ENCODE measurements around the gene FOXRED2. TPM values are rescaled to one million over a fixed set of nuclear protein-coding genes. Genes with fewer than 3 reads are reported as not detected.

The FOXRED2 gene
- total and polyA plus RNA-seq, 4 experiments from 2014 or later = 2.7 to 8.5 (median 7.3) TPM; not detected in 1

- Histone ChIP-seq H3K9me3 (ENCODE audit: control insufficient read depth in 1 of 2, low read length in 2 of 2) (no peaks in the 10 kb centered on the region), H3K4me3 (ENCODE audit: low read length in 2 of 2) (peak within 1 kb of the TSS; percentile 80 to 86), H3K27ac (ENCODE audit: low read depth, low read length) (peak within 1 kb of the TSS; percentile 80), H3K36me3 (ENCODE audit: insufficient read depth, low read length) (peaks cover 23% of the 10 kb centered on the region), H3K4me1 (ENCODE audit: insufficient read depth, low read length) (peaks cover 22% of the 10 kb centered on the region), H3K27me3 (ENCODE audit: insufficient read depth, low read length) (no peaks in the 10 kb centered on the region)
- ChIA-PET CTCF (ENCODE audit: partially characterized antibody) (interaction anchor here (3.2 to 3.5 kb wide), 2 partner anchors 11 to 181 kb away, joined by 13 to 16 read pairs; no protein-coding TSS in a partner anchor), POLR2A (ENCODE audit: partially characterized antibody) (interaction anchor here (0.6 to 2.8 kb wide), 30 partner anchors 9 to 833 kb away, joined by 3 to 33 read pairs (median 5); partner anchors contain the start of genes APOL2, APOL6, EIF3D and MYH9)
- Mint-ChIP-seq H3K27ac (peak within 1 kb of the TSS; percentile 93 to 100 (median 99)), H3K27me3 (peaks cover 0 to 3% of the 10 kb centered on the region in 2 donors), H3K4me3 (peak within 1 kb of the TSS; percentile 90 to 100 (median 98)), H3K9me3 (no peaks in the 10 kb centered on the region), H3K36me3 (peaks cover 9 to 25% of the 10 kb centered on the region in 2 donors), H3K4me1 (peaks cover 12 to 31% (median 17%) of the 10 kb centered on the region in 4 donors)
- intact Hi-C loops (cut with micrococcal nuclease) = loop anchor here (1.0 to 10.0 kb wide), 6 partner anchors 26 to 417 kb away; partner anchors contain the start of genes EIF3D and FOXRED2
- peak; percentile 97 to 99 (median 97) for DNase-seq
Measured at GRCh38 chr22:36481393-36482168, 25.3 kb downstream of the FOXRED2 start, which contains the start of gene TXN2. Gene TXN2 (minus strand): TSS chr22:36481640. CDS start chr22:36480837, 803 bp downstream.

- peak in 1 of 5 donors; percentile 47 for DNase-seq
- peaks cover 28% of the 10 kb centered on the region for H3K36me3 ChIP-seq (ENCODE audit: insufficient read depth, low read length)
- H3K36me3 Mint-ChIP-seq = peaks cover 12 to 30% of the 10 kb centered on the region in 2 donors
- peaks cover 22% of the 10 kb centered on the region for H3K4me1 ChIP-seq (ENCODE audit: insufficient read depth, low read length)
- peaks cover 12 to 31% (median 17%) of the 10 kb centered on the region in 4 donors for H3K4me1 Mint-ChIP-seq
- intact Hi-C loops (cut with micrococcal nuclease) = loop anchor here (1.0 to 10.0 kb wide), 5 partner anchors 26 to 416 kb away; partner anchors contain the start of genes EIF3D and FOXRED2
- no peaks in the 10 kb centered on the region for H3K9me3 ChIP-seq (ENCODE audit: control insufficient read depth in 1 of 2, low read length in 2 of 2)
- H3K27me3 ChIP-seq (ENCODE audit: insufficient read depth, low read length) = no peaks in the 10 kb centered on the region
- peak overlapping the region; percentile 93 to 100 (median 99) for H3K27ac Mint-ChIP-seq
- peaks cover 0 to 3% of the 10 kb centered on the region in 2 donors for H3K27me3 Mint-ChIP-seq
- H3K27ac ChIP-seq (ENCODE audit: low read depth, low read length) = peak overlapping the region; percentile 80
- no peaks in the 10 kb centered on the region for H3K9me3 Mint-ChIP-seq
- CTCF ChIA-PET (ENCODE audit: partially characterized antibody) = interaction anchor here (3.2 to 3.5 kb wide), 2 partner anchors 10 to 180 kb away, joined by 13 to 16 read pairs; no protein-coding TSS in a partner anchor
- POLR2A ChIA-PET (ENCODE audit: partially characterized antibody) = interaction anchor here (0.9 to 2.8 kb wide), 22 partner anchors 10 to 833 kb away, joined by 3 to 33 read pairs (median 7); partner anchors contain the start of genes APOL2, APOL6, EIF3D and MYH9
- H3K4me3 Mint-ChIP-seq = peak overlapping the region; percentile 90 to 100 (median 98)
- H3K4me3 ChIP-seq (ENCODE audit: low read length in 2 of 2) = peak overlapping the region; percentile 80 to 86
Measured at GRCh38 chr22:36480941-36481392, 25.9 kb downstream of the FOXRED2 start.

GRCh38 chr22:36478966-36479365 lies 27.9 kb downstream of the FOXRED2 start:
- CTCF ChIA-PET (ENCODE audit: partially characterized antibody) = interaction anchor here (1.8 kb wide), 1 partner anchor 8 kb away, joined by 5 read pairs; no protein-coding TSS in a partner anchor
- Histone ChIP-seq H3K9me3 (ENCODE audit: control insufficient read depth in 1 of 2, low read length in 2 of 2) (no peaks in the 10 kb centered on the region), H3K27me3 (ENCODE audit: insufficient read depth, low read length) (no peaks in the 10 kb centered on the region), H3K27ac (ENCODE audit: low read depth, low read length) (no peak overlapping the region), H3K36me3 (ENCODE audit: insufficient read depth, low read length) (peaks cover 44% of the 10 kb centered on the region), H3K4me1 (ENCODE audit: insufficient read depth, low read length) (peaks cover 22% of the 10 kb centered on the region), H3K4me3 (ENCODE audit: low read length in 2 of 2) (no peak overlapping the region)
- Mint-ChIP-seq H3K9me3 (no peaks in the 10 kb centered on the region), H3K36me3 (peaks cover 29 to 50% of the 10 kb centered on the region in 2 donors), H3K27ac (peak overlapping the region in 3 of 7 donors; percentile 37 to 93 (median 42)), H3K27me3 (peaks cover 0 to 3% of the 10 kb centered on the region in 2 donors), H3K4me1 (peaks cover 13 to 27% (median 17%) of the 10 kb centered on the region in 4 donors), H3K4me3 (peak overlapping the region in 1 of 8 donors; percentile 46)
- intact Hi-C loops (cut with micrococcal nuclease) = no loop called here
- no peak for DNase-seq
- POLR2A ChIA-PET (ENCODE audit: partially characterized antibody) = interaction anchor here (1.2 to 2.8 kb wide), 2 partner anchors 24 to 150 kb away, joined by 3 to 7 read pairs; no protein-coding TSS in a partner anchor

- Histone ChIP-seq H3K27me3 (ENCODE audit: insufficient read depth, low read length) (no peaks in the 10 kb centered on the region), H3K36me3 (ENCODE audit: insufficient read depth, low read length) (peaks cover 48% of the 10 kb centered on the region), H3K27ac (ENCODE audit: low read depth, low read length) (no peak overlapping the region), H3K4me1 (ENCODE audit: insufficient read depth, low read length) (peaks cover 11% of the 10 kb centered on the region), H3K9me3 (ENCODE audit: control insufficient read depth in 1 of 2, low read length in 2 of 2) (no peaks in the 10 kb centered on the region), H3K4me3 (ENCODE audit: low read length in 2 of 2) (no peak overlapping the region)
- intact Hi-C loops (cut with micrococcal nuclease) = no loop called here
- Mint-ChIP-seq H3K36me3 (peaks cover 38 to 51% of the 10 kb centered on the region in 2 donors), H3K4me1 (peaks cover 3 to 10% (median 5%) of the 10 kb centered on the region in 4 donors), H3K9me3 (no peaks in the 10 kb centered on the region), H3K27ac (peak overlapping the region in 2 of 7 donors; percentile 15 to 85), H3K27me3 (no peaks in the 10 kb centered on the region), H3K4me3 (no peak overlapping the region)
- ChIA-PET CTCF (ENCODE audit: partially characterized antibody) (interaction anchor here (1.0 to 3.3 kb wide), 3 partner anchors 35 to 177 kb away, joined by 3 to 17 read pairs (median 3); no protein-coding TSS in a partner anchor), POLR2A (ENCODE audit: partially characterized antibody) (interaction anchor here (0.9 kb wide), 1 partner anchor 182 kb away, joined by 3 read pairs; no protein-coding TSS in a partner anchor)
- no peak for DNase-seq
Measured at GRCh38 chr22:36475341-36475740, 31.5 kb downstream of the FOXRED2 start.

GRCh38 chr22:36472689-36473088 lies 34.2 kb downstream of the FOXRED2 start:
- peak in 1 of 5 donors; percentile 6 for DNase-seq
- no peaks in the 10 kb centered on the region for H3K27me3 ChIP-seq (ENCODE audit: insufficient read depth, low read length)
- H3K4me3 ChIP-seq (ENCODE audit: low read length in 2 of 2) = no peak overlapping the region
- peaks cover 38 to 48% of the 10 kb centered on the region in 2 donors for H3K36me3 Mint-ChIP-seq
- peaks cover 8 to 18% (median 9%) of the 10 kb centered on the region in 4 donors for H3K4me1 Mint-ChIP-seq
- no peak overlapping the region for H3K4me3 Mint-ChIP-seq
- H3K9me3 ChIP-seq (ENCODE audit: control insufficient read depth in 1 of 2, low read length in 2 of 2) = no peaks in the 10 kb centered on the region
- peaks cover 34% of the 10 kb centered on the region for H3K36me3 ChIP-seq (ENCODE audit: insufficient read depth, low read length)
- intact Hi-C loops (cut with micrococcal nuclease) = no loop called here
- no peaks in the 10 kb centered on the region for H3K9me3 Mint-ChIP-seq
- POLR2A ChIA-PET (ENCODE audit: partially characterized antibody) = interaction anchor here (1.2 kb wide), 1 partner anchor 122 kb away, joined by 3 read pairs; no protein-coding TSS in a partner anchor
- CTCF ChIA-PET (ENCODE audit: partially characterized antibody) = interaction anchor here (2.6 to 10.0 kb wide), 2 partner anchors 14 to 172 kb away, joined by 16 to 204 read pairs; no protein-coding TSS in a partner anchor
- peak overlapping the region in 3 of 7 donors; percentile 24 to 82 (median 29) for H3K27ac Mint-ChIP-seq
- no peak overlapping the region for H3K27ac ChIP-seq (ENCODE audit: low read depth, low read length)
- peaks cover 10% of the 10 kb centered on the region for H3K4me1 ChIP-seq (ENCODE audit: insufficient read depth, low read length)
- no peaks in the 10 kb centered on the region for H3K27me3 Mint-ChIP-seq

GRCh38 chr22:36471341-36471821 lies 35.5 kb downstream of the FOXRED2 start:
- Mint-ChIP-seq H3K27me3 (no peaks in the 10 kb centered on the region), H3K4me3 (no peak overlapping the region), H3K27ac (peak overlapping the region in 1 of 7 donors; percentile 57), H3K36me3 (peaks cover 28 to 39% of the 10 kb centered on the region in 2 donors), H3K4me1 (peaks cover 13 to 28% (median 15%) of the 10 kb centered on the region in 4 donors), H3K9me3 (no peaks in the 10 kb centered on the region)
- no peak for DNase-seq
- Histone ChIP-seq H3K27ac (ENCODE audit: low read depth, low read length) (no peak overlapping the region), H3K36me3 (ENCODE audit: insufficient read depth, low read length) (peaks cover 25% of the 10 kb centered on the region), H3K4me3 (ENCODE audit: low read length in 2 of 2) (no peak overlapping the region), H3K27me3 (ENCODE audit: insufficient read depth, low read length) (no peaks in the 10 kb centered on the region), H3K9me3 (ENCODE audit: control insufficient read depth in 1 of 2, low read length in 2 of 2) (no peaks in the 10 kb centered on the region), H3K4me1 (ENCODE audit: insufficient read depth, low read length) (peaks cover 18% of the 10 kb centered on the region)
- intact Hi-C loops (cut with micrococcal nuclease) = no loop called here
- ChIA-PET POLR2A (ENCODE audit: partially characterized antibody) (interaction anchor here (0.5 to 2.5 kb wide), 13 partner anchors 11 to 170 kb away, joined by 3 to 22 read pairs (median 4); partner anchors contain the start of gene MYH9), CTCF (ENCODE audit: partially characterized antibody) (interaction anchor here (1.1 to 10.0 kb wide), 32 partner anchors 8 to 288 kb away, joined by 3 to 204 read pairs (median 9); partner anchors contain the start of genes APOL2, MYH9 and TXN2)

Data from CD4-positive, alpha-beta memory T cell (primary cell).